T-helper 1 cell (primary cell): Measurements from ENCODE around the gene SCCPDH.
"Not testable (repeated sequence)": the region's sequence is repeated elsewhere in the genome, so short reads cannot be mapped to it uniquely, and the experiment has no call there.

Experiments
- DNase-seq, 5 donors: peaks; one replicate each; pipeline ENCODE4 v3.0.0-alpha.2; 2012 to 2020
- total RNA-seq, 4 donors: gene quantifications; one replicate each; lab custom pipeline; 2026; lab: John Stamatoyannopoulos, UW

SCCPDH gene
- total RNA-seq: 0.80 to 4.2 (median 2.5) reads per million in 4 donors

DNA sequence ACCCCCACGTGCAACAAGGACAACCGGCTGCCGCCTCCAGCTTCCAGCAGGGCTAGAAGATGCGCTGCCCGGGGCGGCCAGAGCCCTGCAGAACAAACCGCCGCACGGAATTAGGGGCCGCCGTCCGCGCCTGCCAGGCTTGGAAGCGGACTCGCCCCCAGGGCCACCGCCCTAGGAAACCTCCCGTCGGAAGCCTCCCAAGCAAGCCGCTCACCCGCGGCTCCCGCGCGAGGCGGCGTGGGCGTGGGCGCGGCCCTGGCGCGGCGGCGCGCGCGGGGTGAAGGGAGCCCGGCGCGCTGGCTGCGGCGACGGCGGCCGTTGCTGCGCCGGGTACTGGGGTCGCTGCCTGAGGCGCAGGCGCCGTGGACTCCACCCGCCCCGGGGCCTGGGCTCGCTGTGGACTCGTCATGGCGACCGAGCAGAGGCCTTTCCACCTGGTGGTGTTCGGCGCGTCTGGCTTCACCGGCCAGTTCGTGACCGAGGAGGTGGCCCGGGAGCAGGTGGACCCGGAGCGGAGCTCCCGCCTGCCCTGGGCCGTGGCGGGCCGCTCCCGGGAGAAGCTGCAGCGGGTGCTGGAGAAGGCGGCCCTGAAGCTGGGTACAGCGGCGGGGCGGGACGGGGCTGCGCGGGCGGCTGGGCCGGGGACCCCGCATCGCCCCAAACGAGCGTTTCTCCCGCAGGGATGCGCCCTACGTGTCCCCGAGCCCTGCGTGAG is at the start of gene SCCPDH:
SCCPDH (plus strand) TSS at position 394 of the 715 bp plus-strand sequence; CDS start at position 408, 14 bp downstream.
- peak; percentile 9 to 58 (median 22) for DNase-seq

DNA sequence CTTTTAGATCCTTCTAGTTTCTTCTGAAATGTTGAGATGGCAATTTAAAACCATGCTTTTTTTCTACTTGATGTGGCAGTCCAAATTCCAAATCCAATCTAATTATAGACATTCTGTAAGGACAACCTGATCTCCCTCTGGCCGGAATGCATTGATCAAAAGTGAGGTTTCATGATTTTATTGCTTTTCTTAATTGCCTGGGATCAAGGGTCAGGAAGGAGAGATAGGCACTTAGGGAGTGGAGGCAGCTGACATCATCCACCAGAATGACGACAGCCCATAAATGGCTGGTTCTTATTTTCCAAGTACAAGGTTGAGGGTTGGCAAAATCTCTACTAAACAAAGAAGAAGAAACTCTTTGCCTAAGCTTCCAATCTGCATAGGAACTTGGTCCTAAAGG is 46.4 kb upstream of the SCCPDH start:
- DNase-seq: no peak

DNA sequence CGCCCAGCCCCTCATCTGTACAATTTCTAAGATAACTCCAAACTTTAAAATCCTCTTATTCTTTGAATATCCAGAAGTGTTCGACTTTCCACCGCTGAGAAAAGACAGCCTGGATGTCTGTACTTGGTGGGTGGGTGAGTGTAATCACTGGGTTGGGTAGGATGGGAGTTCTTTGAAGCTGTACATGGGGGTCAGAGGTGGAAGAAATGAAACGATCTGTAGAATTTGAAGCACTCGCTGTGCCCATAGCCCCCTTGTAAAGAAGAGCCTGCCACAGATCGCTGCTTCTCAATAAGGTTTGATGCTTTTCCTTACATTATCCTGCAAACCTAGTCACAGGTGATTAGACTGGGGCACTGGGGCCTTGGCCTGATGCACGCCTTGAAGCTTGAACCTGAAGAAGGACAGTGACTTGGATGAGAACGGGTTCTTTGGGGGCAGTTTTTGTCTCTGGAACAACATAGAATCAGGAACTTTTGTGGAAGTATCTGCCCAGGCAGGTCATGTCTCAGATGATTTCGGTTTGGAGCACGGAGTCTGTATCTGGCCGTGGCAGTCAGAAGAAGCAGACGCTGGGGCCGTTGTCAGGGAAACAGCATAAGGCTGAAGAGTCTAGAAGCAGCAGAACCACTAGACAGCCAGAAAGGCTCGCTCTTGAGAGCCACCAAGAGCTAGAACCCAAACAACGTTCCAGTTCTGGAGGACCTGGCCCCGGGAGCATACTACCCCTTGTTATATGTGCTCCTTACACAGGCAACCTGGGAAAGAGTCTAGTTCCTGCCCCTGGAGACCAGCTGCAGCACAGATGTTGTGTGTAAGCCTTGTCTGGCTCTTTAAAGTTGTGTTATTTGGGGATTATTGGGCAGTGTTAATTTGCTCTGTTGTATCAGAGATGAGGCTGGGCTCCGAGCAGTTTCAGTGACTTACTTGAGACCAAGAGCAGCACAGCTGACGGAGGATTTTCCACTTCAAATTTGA is 45.1 kb upstream of the SCCPDH start:
- DNase-seq: no peak

- DNase-seq: no peak
Measured at GRCh38 chr1:246679794-246680177, 44.4 kb upstream of the SCCPDH start.

- no peak for DNase-seq
Measured at GRCh38 chr1:246680190-246680589, 44.0 kb upstream of the SCCPDH start.

GRCh38 chr1:246680696-246681130 is 43.5 kb upstream of the SCCPDH start:
- no peak for DNase-seq

DNA sequence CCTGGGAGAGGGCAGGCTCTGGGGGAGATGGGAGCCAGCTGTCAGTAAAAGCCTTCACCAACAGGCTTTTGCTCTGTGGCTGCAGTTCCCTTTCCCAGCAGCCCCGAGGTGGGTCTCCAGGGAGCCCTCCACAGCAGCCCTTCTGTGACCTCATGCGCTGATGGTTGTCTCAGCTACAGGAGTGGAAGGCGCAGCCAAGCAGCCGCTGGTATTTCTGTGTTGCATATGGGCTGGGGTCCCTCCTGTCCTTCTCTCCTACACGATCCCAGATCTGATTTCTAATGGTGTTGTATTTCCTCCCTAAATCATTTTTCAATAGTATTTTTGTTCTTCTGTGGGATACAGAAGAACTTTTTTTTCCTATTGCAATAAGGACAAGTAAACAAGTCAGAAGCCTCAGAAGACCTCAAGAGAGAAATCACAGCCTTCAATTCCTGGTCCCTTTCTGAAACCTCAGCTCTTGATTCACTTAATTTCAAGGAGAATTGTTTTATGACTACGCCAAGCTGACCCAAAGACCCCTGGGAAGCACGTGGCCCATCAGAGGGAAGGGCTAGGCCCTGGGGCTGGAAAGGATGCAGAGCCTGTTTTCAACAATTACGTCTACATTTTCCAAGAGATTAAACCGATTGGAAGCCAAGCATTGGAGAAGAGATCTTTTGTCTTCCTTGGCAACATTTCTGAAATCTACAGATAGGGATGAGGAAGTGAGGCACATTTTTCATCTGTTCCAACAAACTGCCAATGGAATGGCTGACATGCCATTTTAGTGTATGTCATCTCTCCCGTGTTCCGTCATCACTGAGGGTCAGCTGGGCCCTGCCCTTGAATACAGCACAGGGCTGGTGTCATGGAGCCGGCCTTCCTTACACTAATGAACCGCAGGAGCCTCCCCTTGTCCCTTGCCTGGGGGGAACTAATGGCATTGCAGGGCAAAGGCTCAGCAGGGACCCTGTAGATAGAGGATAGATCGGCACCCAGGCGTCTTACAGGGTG is 42.0 kb upstream of the SCCPDH start:
- no peak for DNase-seq

- DNase-seq: no peak
Measured at GRCh38 chr1:246683521-246683920, 40.7 kb upstream of the SCCPDH start.

GRCh38 chr1:246687002-246687401 is 37.2 kb upstream of the SCCPDH start:
- no peak for DNase-seq

GRCh38 chr1:246689409-246690008 is 34.7 kb upstream of the SCCPDH start:
- peak in 2 of 5 donors; percentile 13 to 56 for DNase-seq

- DNase-seq: no peak
Measured at GRCh38 chr1:246690100-246690499, 34.1 kb upstream of the SCCPDH start.

DNA sequence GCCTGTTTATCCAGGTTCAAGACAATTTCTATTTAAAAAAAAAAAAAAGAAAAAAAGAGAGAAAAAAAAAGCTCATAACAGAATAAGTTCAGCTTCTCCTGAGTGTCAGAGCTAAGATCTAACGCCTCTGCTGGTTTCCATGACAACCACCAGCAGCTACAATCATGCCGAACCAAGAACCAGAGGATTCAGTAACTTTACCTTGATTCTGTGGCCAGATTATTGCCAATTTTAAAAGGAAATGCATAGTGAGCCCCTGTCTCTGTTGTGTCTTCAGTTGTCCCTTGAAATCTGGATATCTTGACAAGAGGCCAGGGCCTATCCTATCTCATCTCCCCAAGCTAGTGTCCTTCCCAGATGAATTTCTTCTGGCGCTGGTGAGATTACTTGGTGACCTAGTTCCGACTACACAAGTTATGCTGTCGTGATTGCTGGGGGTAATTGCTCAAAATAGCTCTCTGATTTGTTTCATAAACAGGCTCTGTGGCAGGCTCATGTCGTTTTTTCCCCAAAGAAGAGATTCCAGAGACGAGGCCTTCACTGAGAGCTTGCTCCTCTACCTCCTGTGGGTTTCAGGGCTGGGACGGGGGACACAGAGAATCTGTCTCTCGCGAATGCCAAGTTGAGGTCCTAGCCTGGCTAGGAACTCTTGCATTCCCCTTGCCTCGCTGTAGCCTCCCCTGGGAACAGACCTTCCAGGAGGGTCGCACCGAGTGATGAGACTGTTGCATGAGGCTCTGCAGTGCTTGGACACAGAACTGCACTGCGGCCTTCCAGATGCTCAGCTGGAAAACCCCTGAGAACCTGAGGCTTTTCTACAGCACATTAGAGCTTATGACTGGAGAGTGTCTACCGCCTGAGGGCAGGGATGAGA is 32.4 kb upstream of the SCCPDH start:
- DNase-seq: no peak

DNA sequence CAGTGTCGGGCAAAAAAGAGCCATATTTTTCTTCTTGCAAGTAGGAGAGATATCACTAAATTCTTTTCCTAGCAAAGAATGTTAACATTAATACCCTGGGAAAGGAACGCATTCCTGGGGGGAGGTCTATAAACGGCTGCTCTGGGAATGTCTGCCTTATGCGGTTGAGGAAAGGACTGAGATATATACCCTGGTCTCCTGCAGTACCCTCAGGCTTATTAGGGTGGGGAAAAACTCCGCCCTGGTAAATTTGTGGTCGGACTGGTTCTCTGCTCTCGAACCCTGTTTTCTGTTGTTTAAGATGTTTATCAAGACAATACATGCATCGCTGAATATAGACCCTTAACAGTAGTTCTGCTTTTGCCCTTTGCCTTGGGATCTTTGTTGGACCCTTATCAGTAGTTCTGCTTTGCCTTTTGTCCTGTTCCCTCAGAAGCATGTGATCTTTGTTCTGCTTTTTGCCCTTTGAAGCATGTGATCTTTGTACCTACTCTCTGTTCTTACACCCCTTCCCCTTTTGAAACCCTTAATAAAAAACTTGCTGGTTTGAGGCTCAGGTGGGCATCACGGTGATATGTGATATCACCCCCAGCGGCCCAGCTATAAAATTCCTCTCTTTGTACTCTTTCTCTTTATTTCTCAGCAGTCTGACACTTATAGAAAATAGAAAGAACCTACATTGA is 29.9 kb upstream of the SCCPDH start:
- DNase-seq: not testable (repeated sequence)

DNA sequence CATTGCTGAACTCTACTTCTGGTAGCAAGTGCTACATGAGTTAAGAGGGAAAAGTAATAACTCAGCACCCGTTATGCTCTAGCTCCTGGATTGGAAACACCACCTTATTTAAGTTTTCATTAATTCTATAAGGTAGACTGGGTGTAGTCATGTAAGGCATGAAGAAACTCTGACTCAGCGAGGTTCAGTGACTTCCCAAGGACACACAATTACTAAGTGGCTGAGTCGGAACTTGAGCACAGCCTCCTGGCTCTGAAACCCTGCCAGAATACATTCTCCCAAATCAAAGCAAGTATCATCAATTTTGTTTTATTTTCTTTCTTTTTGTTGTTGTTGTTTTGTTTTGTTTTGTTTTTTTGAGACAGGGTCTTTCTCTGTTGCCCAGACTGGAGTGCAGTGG is 29.1 kb upstream of the SCCPDH start:
- DNase-seq: no peak

DNA sequence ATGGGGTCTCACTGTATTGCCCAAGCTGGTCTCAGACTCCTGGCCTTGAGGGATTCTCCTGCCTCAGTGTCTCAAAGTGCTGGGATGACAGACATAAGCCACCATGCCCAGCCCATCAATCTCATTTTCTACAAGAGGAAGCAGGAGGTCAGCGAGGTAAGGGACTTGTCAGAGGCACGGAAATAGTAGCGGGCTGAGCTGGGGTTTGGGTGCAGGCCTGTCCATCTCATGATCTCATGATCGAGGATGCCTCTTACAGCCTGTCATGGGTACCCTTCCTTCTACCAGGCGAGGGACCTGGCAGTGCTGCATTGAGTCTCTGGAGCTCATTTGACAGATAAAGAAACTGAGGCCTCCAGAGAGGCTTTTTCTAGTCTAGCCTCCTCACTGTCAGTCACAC is 28.5 kb upstream of the SCCPDH start:
- DNase-seq: no peak

- no peak for DNase-seq
Measured at GRCh38 chr1:246698466-246699094, 25.6 kb upstream of the SCCPDH start.

DNA sequence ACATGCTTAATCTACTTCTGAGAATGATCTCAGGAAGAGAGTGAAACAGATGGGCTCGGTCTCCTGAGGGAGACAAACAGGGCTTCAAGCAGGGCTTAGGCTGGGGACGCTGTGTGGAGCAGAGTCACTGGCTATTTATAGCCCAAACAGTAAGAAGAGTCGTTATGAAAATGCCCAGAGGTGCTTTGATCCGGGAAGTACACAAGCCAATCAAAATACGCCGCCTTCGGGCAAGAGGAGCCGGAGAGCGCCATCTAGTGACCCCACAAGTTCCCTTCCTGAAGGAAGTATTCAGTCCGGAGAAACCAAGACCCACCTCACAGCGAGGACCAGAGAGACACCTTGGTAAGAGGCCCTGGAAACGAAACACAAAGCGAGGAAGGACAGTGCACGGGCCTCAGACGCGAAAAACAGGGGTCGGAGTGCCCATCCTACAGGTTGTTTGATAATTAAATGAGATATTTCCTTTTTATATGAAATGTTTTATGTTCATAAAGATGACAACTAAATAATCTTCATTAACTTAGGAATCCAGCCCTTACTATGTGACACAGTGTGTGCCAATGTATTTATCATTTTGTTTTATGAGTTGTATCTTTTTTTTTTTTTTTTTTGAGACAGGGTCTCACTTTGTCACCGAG is 25.0 kb upstream of the SCCPDH start:
- DNase-seq: peak; percentile 49 to 90 (median 69)

DNA sequence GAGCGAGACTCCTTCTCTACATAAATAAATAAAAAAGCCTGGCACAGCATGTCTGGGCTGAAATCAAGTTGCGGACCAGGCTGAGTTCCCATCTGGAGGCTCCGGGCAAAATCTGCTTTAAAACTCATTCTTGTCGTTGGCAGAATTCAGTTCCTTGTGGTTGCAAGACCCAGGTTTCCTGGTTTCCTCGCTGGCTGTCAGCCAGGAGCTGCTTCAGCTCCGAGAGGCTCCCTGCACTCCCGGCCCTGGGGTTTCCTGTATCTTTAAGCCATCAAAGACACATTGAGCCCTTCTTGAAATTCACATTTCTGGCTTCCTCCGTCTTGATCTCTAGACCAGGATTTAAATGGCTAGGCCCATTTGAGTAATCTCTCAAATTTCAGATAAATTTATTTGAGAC is 20.6 kb upstream of the SCCPDH start:
- DNase-seq: no peak

GRCh38 chr1:246705368-246705767 is 18.8 kb upstream of the SCCPDH start:
- no peak for DNase-seq
